Retinal pigment epithelial cell (primary cell): ENCODE results near the gene POLR2E.

Experiments
- DNase-seq: peaks from one replicate; pipeline ENCODE4 v3.0.0-alpha.2; 2010; ENCODE audit warnings: low read depth
- H3K4me3 ChIP-seq: 2 replicates; pipeline ENCODE4 v1.5.1; 2011; ENCODE audit warnings: mild to moderate bottlenecking, low read length, control low read depth, moderate library complexity
- TF ChIP-seq, protein P1 (sequence below): conservative IDR thresholded peaks from 2 replicates; pipeline ENCODE4 v1.5.1; 2011; ENCODE audit warnings: low read depth, low read length, control low read depth, inconsistent platforms

The POLR2E gene

DNA sequence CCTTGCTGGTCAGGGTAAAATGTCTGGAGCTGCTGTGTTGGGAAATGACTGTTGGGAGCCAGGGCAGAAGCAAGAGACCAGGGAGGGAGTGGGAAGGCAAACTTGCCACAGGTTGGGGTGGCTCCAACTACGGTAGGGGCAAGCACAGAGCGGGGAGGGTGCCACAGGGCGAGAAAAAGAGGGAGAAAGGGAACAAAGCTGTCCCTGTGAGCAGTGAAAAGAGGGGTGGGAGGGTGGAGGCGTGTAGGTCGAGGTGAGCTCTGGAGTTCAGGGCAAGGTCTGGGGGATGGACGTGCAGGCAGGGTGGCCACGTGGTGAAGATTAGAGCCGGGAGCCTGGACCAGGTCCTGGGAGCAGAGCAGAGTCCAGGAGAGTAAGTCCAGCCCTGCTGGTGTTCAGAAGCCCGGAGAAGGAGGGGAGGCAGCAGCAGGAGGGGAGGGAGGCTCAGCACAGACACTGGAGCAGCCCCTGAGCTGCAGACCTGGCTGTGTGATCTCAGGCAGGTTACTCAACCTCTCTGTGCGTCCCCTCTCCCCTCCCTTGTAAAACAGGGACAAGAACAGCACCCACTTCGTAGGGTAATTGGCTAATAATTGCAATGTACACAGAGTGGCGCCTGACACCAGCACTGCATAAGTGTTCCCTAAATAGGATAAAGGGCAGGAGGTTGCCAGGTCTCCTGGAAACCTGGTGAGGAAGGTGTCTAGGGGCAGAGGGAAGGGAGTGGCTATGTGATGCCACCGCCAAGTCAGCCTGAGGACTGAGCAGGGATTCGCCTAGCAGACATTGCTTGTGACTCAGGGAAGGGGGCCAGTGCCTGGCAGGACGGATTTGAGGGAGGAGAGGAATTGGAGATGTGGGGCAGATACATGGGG is 3.2 kb upstream of the POLR2E start:
- H3K4me3 ChIP-seq = no peak overlapping the region
- TF ChIP-seq, protein P1, sequence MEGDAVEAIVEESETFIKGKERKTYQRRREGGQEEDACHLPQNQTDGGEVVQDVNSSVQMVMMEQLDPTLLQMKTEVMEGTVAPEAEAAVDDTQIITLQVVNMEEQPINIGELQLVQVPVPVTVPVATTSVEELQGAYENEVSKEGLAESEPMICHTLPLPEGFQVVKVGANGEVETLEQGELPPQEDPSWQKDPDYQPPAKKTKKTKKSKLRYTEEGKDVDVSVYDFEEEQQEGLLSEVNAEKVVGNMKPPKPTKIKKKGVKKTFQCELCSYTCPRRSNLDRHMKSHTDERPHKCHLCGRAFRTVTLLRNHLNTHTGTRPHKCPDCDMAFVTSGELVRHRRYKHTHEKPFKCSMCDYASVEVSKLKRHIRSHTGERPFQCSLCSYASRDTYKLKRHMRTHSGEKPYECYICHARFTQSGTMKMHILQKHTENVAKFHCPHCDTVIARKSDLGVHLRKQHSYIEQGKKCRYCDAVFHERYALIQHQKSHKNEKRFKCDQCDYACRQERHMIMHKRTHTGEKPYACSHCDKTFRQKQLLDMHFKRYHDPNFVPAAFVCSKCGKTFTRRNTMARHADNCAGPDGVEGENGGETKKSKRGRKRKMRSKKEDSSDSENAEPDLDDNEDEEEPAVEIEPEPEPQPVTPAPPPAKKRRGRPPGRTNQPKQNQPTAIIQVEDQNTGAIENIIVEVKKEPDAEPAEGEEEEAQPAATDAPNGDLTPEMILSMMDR = no peak
- DNase-seq = peak; percentile 69

DNA sequence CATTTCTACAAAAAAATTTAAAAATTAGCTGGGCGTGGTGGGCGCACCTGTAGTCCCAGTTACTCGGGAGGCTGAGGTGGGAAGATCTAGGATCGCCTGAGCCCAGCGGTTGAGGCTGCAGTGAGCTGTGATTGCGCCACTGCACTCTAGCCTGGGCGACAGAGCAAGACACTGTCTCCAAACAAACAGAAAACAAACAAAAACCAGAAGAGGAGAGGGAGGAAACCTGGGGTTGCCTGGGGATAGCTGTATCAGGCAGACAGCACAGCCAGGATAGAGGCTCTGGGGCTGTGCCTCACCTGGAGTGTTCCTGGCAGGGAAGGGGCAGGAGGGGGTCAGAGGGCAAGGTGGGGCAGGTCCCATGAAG is 2.6 kb upstream of the POLR2E start:
- no peak overlapping the region for H3K4me3 ChIP-seq
- TF ChIP-seq, protein P1 = no peak
- DNase-seq = no peak

DNA sequence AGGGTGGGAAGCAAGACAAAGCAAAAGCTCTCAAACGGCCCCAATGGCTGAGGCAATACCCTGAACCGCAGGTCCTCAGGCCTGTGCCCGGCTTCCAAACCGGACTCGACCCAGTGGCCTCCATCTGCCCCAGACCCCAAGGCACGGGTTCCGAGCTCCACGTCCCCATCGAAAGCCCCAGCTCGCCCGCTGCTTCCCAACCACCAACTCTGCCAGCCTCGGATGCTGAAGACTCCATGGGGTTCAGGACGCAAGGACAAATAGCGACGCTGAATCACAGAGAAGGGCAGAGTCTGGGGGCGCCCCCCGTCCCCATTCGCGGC is 559 bp downstream of the POLR2E start:
- peak overlapping the region; percentile 93 for H3K4me3 ChIP-seq
- TF ChIP-seq, protein P1 = no peak
- DNase-seq = no peak

DNA sequence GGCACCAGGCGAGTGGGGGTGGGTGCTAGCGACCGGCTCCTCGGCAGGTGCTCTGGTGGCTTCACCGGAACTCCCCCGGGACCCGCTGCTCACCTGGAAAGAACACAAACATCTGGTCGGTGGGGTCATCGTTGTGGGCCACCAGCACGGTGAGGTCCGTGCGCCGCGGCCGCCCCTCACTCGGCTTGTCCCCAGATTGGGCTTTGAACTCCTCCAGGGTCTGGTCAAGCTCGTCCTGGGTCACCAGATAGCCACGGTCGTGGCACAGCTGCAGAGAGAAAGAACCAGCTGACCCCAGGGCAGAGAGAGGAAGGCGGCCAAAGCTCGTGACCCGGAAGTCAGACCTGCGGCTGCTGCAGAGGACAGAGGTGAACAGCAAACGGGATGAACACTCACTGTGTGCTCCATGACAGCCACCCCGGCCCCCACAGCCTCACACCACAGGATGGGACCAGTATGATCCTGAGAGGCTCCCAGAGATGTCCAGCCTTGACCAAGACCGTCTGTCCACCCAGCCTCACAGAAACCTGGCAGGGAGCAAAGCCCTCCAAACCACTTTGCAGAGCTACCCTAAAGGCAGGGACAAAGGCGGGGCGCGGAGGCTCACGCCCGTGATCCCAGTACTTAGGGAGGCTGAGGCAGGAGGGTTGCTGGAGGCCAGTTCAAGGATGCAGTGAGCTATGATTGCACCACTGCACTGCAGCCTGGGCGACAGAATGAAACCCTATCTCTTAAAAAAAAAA is 1.2 kb downstream of the POLR2E start:
- no peak for DNase-seq
- TF ChIP-seq, protein P1 = no peak
- peak overlapping the region; percentile 93 for H3K4me3 ChIP-seq

DNA sequence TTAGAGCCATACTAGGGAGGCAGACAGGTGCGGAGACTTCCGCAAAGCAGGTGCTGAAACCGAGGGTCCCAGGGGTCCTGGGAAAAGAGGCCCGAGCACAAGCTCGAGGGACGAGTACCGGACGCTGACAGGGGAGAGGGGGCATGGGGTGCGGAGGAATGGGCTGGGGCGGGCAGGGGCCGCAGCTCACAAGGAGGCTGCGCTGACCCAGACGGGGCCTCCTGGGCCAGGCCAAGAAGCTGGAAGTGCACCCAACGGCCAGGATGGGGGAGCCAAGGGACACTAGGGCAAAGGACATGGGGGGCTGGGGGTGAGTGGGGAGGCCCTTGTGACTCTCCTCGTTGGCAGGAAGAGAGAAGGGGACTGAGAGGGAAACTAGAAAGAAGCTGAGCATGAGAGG is 1.8 kb downstream of the POLR2E start:
- no peak for DNase-seq
- no peak overlapping the region for H3K4me3 ChIP-seq
- TF ChIP-seq, protein P1 = no peak

DNA sequence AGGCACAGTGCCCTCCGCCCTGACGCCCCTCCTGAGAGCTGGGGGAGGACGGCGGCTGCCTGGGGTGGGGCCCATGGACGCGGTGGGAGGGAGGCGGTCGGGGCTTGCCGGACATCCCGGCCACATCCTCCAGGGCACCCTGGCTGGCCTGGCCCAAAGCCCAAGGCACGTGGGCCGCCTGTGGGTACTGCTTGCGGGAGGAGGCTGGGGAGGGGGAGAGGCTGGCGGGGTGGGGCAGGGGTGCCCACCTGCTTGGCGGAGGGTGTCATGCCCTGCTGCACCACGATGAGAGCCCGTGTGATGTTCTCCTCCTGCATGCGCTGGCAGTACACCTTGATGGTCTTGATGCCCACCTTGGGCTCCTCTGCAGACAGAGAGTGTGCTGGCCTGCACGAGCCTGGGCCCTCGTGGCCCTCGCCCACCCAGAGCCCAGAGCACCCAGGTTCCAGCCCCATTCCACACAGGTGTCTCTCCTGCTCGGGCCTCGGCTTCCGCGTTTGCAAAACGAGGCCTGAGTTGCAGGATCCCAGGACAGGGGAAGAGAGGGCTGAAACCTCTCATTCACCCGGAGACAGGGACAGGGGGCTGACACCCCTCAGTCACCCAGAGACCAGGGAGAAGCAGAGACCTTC is 3.5 kb downstream of the POLR2E start:
- no peak for DNase-seq
- H3K4me3 ChIP-seq = no peak overlapping the region

More for the DNA sequence above, 3.5 kb downstream of the POLR2E start:
- TF ChIP-seq, protein P1 = no peak
